ENCODE results near the gene TTI1.

Gene TTI1

DNA sequence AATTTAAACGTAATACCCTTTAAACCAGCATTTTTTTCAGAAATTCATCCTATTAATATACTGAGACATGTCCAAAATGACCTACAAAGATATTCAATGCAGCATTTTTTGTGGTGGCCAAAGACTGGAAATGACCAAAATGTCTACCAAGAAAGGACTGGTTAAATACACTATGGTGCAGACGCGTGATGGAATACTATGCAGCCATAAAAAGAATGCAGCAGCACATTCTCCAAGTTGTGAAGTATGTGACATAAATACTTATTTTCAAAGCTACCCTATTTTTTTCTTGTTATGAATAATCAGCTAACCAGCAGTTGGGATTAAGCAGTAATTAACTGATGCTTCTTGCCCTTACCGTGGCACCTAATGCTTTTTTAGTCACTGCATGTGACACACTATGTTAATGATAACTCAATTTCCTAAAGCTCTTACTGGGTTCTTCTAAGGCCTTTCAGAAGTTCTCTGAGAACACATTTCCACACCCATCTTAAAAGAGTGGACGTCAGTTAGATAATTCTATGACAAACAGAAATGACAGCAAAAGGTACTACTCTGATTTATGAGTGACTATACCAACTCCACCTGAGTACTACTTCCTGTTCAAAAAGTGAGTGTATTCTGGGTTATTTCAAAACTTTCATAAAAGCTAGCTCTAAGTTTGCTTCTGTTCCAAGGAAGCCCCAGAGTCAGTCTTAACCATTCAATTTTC lies 24.9 kb downstream of the TTI1 start:
- TF ChIP-seq ZFX (IDR thresholded peaks at IDR 0.05; ENCODE audit: borderline replicate concordance) (no peak), CTCF (IDR thresholded peaks at IDR 0.05) (no peak)
- no peak overlapping the region for H3K27ac ChIP-seq

GRCh38 chr20:38007526-38007925 lies 25.7 kb downstream of the TTI1 start:
- TF ChIP-seq ZFX (IDR thresholded peaks at IDR 0.05; ENCODE audit: borderline replicate concordance) (no peak), CTCF (IDR thresholded peaks at IDR 0.05) (no peak)
- no peak overlapping the region for H3K27ac ChIP-seq

DNA sequence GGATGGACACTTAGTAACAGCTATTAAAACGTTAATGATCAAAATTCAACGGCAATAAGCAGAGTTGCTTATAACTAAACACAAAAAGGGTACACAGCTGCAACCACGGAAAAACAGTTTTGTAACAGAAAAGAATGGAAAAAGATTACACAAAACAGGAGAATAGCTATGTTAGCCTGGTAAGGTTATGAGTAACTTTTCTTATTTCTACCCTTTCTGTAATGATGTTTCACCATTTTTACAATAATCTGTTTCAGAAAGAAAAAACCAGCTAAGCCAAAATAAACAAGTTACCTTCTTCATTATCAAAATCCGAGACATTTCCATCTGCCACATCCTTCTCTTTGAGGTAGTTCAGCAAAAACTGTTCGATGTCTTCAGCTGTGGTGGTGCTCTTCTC lies 27.4 kb downstream of the TTI1 start:
- TF ChIP-seq ZFX (IDR thresholded peaks at IDR 0.05; ENCODE audit: borderline replicate concordance) (no peak), CTCF (IDR thresholded peaks at IDR 0.05) (no peak)
- no peak overlapping the region for H3K27ac ChIP-seq

- TF ChIP-seq CTCF (IDR thresholded peaks at IDR 0.05) = no peak
- TF ChIP-seq ZFX (IDR thresholded peaks at IDR 0.05; ENCODE audit: borderline replicate concordance) = no peak
- H3K27ac ChIP-seq = no peak overlapping the region
Observed at GRCh38 chr20:38004416-38004815, 28.8 kb downstream of the TTI1 start.

DNA sequence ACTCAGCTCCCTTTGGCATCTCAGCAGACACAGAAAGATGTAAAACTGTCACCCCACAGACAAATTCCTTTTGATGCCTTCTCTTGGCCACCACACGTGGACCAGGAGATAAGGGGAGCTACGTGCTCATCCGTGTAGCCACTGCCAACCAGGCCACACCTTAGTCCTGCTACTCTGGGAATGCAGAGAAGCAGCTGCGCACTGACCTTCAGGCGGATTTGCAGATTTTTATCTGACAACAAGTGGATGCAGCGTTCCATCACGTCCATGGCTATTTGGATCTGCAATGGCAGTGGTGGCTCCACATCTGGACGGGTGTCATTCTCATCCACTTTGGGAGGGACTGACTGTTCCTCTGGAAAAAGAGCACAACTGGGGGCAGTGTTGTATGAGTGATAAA lies 30.8 kb downstream of the TTI1 start:
- no peak overlapping the region for H3K27ac ChIP-seq

DNA sequence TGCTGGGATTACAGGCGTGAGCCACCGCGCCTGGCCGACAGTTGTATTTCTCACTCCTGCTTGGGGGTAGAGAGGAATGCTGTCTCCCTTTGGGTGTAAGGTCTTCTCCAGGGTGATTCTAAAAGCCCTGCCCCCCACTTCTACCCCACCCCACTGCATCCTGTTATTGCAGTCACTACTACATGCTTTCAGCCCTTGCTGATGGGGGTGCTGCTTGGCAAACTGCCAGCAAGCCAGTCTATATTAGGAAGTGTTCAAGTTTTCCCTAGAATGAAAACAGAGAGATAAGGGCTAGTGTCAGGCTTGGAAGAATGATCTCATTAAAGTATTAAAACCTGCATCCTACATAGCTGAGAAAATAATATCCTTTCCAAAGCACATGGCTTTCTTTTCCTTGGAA lies 31.3 kb downstream of the TTI1 start:
- no peak overlapping the region for H3K27ac ChIP-seq

More for the DNA sequence above, 30.8 kb downstream of the TTI1 start:
- no peak for TF ChIP-seq CTCF (IDR thresholded peaks at IDR 0.05)
- TF ChIP-seq ZFX (IDR thresholded peaks at IDR 0.05; ENCODE audit: borderline replicate concordance) = no peak

More for the DNA sequence above, 31.3 kb downstream of the TTI1 start:
- TF ChIP-seq CTCF (IDR thresholded peaks at IDR 0.05) (no peak), ZFX (IDR thresholded peaks at IDR 0.05; ENCODE audit: borderline replicate concordance) (no peak)

Data from 22Rv1 (cell line).